TTC549 (cell line): ENCODE measurements around the gene TTC9C.
A peak's percentile ranks its signal among the peaks of the same experiment; 100 is the strongest.
"Not testable (repeated sequence)": the region's sequence is repeated elsewhere in the genome, so short reads cannot be mapped to it uniquely, and the experiment has no call there.

Experiments
- FAIRE-seq: peaks from 2 replicates; lab custom pipeline; 2012; peaks lifted over from hg19 to GRCh38; lab: Jason Lieb, UNC

The TTC9C gene

DNA sequence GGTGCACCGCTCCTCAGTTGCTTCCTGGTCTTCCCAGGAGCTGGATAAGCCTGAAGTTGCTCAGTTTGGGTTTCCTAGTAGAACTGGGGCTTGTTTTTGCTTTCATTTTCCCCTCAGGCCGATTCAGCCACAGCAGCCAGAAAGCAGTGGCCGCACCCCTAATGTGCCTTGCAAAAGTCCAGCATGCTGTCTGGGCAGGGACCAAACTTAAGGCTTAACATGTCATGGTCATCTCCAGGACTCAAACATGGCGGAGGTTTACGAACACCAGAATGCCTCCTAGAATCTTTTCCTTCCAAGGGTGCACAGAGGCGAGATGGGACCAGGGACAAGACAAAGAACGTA, 18.3 kb upstream of the TTC9C start:
- FAIRE-seq = no peak

DNA sequence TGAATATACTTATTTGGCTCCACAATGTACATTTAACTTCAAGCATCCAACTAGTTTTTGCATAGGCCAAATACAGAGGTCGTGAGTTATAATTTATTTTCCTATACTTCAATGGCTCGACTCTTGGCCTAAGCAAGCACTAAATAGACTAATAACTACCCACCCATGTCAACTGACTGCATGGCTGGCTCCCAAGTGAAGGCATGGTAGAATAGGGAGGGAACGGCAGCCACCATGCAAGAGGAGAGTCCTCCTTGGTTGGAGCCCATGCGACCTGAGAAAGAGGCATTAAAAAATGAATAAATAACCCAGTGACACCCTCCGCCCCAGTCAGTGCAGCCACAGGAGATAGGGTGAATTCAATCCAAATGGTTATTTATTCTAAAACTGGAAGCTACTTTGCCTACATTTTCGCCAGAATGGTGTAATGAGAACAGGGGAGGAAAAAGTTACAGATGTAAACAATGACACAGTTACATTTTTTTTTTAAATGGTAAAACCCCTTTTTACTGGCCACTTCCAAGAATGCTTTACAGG, 15.9 kb upstream of the TTC9C start:
- FAIRE-seq = no peak

DNA sequence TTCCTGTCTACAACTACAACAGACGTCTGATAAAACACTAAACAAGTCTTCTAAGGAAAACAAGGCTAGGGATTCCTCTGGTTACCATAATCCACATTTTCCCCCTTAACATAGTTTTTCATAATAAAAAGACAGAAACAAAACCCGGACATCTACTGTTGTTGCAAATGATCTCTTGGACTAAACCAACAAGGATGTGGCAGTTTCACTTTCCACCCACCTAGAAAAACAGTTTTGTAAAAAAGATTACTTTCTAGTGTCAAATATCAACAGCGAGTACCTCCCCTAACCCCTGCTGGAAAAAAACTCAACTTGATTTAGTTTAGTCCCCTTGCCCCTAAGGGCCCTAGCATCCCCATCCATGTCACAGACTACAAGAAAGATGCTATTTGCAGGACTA, 15.4 kb upstream of the TTC9C start:
- no peak for FAIRE-seq

DNA sequence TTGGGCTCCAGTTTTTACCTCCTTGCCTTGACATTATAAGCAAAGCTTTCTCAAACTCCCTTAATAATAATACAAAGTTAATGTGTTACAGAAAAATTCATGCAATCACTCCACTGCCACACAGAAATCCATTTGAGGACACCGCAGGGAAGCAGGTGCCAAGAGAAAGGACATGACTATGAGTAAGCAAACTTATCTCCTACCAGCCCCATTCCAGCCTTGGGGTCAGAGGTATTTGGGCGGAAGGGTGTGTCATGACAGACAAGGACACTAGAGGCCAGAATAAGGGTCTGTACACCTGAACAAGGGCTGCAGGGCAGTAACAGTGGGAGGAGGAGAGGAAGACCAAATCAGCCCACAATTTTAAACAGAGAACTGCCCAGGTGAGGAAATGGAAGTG, 14.9 kb upstream of the TTC9C start:
- FAIRE-seq = no peak

DNA sequence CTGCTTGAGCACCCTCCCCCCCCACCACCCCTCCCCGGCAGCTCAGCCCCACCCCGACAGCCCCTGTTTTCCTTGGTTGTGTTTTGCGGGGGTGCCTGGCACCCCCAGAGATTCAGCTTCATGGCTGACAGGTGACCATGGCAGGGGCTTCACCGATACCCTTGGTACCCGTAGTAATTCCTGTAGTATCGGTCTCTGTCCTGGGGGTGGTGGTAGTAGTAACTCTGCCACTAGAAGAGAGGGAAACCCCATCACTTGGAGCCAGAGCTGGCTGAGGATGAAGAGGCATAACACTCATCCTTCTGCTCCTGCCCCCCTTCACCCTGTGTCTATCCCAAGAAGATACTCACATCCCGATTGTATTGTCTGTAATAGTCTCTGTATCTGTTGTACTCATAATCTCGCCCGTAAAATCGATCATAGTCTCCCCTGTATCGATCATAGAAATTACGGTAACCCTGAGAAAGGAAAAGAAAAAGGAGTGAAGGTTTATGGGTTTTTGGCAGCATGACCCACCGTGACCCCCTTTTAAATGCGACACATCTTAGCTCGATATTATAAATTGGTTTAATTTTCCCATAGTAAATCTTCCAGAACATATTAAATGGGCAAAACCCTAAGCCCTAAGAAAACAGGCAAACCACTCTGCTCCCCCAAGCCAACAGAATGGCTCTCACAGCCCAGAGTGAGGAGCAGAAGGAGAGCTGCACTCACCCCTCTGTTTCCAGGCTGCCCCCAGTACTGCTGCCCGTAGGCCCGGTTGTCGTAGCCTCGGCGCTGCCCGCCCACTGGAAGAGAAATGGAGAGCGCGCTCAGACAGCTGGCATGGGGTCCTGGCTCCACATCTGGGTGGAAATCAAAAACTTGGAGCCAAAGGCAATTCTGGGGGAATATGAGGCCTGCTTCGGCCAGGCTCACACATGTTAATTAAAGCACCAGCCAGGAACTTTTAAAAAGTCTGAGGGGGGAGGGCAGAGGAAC, 12.8 kb upstream of the TTC9C start:
- no peak for FAIRE-seq

DNA sequence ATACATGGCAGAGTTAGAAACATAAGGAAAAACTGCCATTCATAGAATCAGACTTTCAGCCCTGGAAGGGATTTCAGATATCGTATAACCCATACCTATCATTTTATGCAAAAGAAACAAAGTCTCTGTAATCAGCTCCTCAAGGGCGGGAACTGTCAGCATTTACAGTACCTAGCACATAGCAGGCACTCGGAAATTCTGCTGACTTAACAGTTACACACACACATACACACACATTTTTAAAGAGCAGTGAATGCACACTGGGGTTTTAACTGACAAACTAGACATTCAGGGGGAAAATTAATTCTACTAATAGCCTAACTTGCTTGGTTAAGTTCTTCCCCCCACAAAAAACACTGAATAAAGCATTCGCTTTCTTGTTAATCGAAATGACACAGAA, 12.1 kb upstream of the TTC9C start:
- FAIRE-seq = no peak

DNA sequence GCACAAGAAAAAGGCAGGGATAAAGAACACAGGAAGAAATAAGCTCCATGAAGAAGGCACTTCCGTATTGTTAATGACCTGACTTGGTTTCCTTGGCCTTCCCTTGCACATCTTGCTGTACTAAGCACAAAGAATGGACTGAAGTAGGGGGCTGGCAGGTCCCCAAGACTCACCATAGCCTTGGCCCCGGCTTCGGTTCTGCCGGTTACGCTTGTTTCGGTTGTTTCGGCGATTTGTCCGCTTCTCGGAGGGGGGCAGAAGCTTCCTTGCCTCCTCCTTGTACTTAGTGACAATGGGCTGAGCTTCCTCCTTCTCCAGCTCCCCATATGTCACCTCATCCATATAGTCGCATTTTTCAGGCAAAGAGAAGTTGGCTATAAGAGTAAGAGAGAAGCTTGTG, 11.5 kb upstream of the TTC9C start:
- FAIRE-seq = no peak

DNA sequence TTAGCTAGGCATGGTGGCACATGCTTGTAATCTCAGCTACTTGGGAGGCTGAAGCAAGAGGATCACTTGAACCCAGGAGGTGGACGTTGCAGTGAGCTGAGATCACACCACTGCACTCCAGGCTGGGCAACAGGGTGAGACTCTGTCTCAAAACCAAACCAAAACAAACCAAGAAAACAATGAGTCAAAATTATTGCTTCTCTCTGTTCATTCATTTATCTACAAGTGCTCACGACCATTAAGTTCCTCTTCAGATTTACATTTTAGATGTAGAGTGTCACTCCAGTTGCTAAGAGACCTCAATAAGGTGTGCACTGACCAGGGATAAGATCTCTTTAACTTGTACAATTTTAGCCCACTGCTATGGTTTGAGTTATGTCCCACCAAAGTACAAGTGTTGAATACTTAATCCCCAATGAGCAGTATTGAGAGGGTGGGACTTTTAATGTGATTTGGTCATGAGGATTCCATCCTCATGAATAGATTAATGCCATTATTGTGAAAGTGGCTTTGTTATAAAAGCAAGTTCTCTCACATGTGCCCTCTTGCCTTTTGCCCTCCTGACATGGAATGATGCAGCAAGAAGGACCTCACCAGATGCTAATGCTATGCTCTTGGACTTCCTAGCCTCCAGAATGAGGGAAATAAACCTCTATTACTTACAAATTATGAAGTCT, 8.8 kb upstream of the TTC9C start:
- no peak for FAIRE-seq

DNA sequence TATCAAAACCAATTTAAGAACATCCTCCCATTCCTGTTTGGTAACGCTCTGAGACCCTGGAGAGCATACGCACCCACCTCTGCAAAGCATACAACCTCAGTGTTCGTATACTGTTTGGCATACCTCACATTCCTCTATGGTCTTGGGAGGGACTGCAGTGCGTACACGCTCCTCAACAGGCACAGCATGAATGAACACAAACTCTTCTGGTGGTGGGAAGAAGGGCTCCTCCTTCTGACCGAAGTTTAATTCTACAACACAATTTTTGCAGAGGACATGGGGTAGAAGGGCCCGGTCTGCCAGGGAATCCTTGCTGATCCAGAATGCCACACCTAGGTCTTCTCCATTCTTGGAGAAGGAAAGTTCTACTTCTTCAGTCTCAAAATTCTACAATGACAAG, 6.3 kb upstream of the TTC9C start:
- FAIRE-seq = no peak

DNA sequence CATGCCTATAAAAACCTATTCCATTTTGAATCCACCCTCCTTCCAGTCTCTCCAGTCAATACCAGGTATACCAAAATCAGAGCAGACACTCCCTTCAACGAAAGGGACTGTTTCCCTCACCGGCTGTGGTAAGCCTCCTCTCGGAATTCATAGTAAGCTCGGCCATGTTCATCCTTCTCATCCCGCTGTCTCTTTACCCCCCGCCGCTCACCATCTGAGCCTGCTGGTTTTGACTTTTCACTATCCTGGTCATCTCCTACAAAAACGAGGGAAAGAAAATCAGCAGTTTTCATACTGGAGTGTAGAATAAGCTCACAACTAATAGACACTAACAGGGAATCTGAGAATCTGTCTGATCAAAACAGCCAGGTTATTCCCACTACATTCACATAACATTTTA, 4.1 kb upstream of the TTC9C start:
- no peak for FAIRE-seq

DNA sequence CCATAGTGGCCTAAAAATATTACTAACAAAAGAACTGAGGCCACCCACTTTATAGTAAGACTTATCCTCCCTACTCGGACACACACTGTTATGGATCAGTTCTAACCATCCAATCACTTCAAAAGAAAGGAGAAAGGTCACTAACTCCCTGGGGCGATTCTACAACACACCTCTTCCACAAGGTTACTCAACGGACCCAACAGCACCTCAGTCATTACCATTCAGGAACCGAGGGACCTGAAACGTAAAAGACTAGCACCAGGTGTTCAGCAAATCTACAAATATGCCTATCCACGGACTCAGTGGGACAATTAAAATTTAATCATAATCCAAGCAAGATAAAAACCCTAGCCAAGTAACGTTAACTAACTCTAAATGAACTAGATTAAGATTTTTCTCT, 2.6 kb upstream of the TTC9C start:
- FAIRE-seq = no peak

DNA sequence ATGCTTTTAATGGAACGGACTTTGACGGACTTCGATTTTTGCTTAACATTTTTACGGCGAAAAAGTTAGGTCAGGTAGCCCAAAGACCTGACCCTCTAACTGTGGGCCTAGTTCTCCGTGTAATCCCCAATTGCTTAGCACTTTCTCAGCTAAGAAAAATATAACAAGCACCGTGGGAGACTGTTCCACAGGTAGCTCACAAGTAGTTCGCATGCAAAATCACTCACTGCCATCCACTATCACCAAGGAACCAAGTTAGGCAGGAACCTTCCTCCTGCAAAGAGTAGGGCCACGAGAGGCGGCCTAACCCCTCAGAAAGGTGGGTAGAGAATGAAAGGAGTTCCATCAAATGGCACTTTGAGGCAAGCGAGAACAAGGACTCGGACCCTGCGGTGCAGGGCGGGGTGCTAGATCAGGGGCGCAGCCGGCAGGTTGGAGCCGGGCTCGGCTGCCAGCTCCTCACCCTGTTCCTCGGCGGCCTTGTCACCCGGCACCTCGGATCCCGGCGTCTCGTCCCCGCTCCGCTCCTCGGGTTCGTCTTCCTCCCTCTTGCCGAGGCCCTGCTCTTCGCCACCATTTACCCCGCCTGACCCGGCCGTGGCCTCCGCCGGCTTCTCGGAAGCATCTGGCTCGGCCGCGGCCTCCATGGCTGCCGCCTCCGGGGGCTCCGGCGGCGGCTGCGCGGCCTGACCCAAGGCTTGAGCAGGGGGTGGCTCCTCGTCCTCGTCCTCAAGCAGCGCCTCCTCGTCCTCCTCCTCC, 2.0 kb upstream of the TTC9C start:
- FAIRE-seq = no peak

DNA sequence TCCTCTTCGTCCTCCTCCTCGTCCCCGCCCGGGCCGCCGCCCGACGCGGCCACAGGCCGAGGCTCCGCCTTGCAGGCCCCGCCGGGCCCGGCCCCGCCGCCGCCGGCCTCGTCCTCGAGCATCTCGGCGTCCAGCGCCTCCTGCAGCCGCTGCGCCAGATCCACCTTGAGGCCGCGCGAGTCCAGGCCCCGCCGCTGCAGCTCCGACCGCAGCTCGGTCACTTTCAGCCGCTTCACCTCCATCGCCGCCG, 1.4 kb upstream of the TTC9C start:
- FAIRE-seq = no peak

DNA sequence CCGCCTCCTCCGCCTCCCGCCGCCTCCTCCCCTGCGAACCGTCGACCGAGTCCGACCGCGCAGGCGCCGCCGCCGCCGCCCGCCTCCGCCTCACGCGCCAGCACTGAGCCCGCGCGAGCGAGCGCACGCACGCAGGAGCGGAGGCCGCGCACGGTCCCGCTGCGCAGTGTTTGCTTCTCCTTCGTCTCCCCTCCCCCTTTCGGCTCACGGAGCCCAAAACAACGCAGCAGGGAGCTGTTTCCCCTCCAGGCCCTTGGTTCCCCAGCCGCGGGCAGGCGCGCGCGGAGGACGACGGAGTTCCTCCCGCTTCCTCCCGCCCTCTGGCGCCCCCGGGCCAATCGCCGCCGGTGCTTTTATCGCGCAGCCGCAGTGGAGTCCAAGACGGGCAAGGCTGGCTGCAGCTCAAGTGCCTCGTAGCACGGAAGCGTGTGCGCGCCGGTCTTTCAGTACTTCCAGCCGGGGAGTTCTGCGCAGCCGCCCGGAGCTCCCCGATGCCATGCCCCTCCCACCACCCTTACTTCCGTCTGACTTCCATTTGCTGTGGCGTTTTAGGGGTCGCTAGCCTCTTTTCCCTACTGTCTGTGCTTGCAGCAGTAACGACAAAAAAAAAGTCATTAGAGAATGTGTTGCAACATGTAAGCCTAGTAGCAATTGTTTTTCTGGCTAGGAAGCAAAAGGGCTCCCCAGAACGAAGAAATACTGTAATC, 968 bp upstream of the TTC9C start, which contains the start of gene HNRNPUL2:
Gene HNRNPUL2, minus strand, starts transcription at position 293 of the 707 bp plus-strand sequence. CDS start 301 bp downstream, outside the sequence.
- peak; percentile 62 for FAIRE-seq

DNA sequence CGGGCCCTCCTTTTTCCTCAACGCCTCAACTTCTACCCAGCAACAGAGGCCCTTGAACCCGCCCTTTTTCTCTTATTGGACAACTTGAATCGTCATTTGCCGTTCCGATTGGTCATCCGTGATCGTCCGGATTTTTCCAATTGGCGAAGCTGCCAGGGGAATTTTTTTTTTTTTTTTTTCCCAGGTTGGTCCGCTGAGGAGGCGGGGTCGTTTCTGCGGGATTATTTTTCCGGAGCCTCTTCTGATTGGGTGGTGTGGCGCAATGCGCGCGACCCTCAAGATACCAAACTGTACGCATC, 465 bp upstream of the TTC9C start:
- peak; percentile 92 for FAIRE-seq

DNA sequence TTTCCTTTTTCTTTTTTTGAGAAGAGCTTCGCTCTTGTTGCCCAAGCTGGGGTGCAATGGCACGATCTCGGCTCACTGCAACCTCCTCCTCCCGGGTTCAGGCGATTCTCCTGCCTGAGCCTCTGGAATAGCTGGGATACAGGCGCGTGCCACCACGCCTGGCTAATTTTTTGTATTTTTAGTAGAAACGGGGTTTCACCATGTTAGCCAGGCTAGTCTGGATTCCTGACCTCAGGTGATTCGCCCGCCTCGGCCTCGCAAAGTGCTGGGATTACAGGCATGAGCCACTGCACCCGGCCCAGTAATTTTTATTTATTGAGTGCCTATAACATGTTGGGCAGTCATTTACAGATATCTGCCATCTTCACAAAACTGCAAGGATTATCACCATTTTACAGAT, 1.8 kb downstream of the TTC9C start:
- FAIRE-seq = not testable (repeated sequence)

DNA sequence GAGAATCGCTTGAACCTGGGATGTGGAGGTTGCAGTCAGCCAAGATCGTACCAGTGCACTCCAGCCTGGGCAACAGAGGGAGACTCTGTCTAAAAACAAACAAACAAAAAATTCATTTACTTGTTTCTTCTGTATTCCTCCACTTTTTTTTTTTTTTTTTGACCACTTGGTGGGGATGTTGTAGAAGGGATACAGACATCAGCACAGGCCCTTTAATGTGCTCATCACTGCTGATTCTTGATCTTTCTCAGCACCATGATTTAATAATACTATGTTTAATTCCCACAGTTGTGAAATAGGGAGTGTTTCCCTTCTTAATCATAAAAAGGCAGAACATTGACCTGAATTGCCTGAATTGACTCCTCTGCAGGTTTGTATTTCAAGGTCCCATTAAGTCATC, 4.5 kb downstream of the TTC9C start:
- FAIRE-seq = no peak

DNA sequence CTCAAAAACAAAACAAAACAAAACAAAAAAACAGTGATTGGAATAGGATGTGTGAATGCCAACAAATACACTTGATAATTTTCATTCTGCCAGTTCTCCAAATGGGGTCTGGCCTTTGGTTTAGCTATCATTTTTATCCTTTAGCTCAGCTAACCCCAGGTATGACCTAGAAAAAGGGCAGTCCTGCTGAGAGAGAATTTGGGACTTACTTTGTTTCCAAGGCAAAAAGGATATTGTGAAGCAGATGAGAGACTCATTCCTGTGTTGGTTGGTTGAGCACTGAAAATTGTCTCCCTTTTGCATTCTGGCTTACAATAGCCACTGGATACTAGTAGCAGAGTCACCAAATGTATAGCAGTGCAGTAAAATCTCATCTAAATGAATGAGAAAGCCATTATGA, 8.9 kb downstream of the TTC9C start:
- FAIRE-seq = no peak

DNA sequence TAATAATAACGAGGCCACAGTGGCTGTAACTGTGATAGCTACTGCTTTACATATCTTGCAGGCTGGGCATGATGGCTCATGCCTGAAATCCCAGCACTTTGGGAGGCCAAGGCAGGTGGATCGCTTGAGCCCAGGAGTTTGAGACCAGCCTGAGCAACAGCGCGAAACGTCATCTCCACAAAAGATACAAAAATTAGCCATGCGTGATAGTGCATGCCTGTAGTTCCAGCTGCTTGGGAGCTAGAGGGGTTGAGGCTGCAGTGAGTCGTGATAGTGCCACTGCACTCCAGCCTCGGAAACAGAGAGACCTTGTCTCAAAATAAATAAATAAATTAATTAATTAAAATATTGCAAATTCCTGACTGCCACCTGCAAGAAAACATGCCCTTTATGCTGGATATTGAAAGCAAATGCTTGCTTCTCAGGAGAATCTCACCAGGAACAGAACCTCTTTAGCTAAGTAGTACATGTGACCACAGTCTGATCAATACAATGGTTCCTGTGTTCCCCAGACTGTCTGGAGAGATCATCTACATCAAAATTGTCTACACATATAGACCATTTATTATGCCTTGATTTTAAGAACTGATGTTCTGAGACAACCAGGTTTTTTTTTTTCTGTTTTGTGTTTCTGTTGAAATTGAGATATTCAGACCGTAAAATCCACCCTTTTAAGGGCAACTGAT, 19.3 kb downstream of the TTC9C start:
- no peak for FAIRE-seq

DNA sequence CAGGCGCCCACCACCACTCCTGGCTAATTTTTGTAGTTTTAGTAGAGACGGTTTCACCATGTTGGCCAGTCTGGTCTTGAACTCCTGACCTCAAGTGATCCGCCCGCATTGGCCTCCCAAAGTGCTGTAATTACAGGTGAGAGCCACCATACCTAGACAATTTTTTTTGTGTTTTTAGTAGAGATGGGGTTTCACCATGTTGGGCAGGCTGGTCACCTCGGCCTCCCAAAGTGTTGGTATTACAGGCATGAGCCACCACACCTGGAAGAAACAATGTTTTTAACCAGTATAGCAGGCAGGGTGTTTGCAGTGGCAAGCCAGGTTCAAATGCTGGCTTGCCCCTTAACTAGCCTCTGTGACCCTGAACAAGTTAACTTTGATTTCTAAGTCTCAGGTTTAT, 21.6 kb downstream of the TTC9C start:
- FAIRE-seq = not testable (repeated sequence)

DNA sequence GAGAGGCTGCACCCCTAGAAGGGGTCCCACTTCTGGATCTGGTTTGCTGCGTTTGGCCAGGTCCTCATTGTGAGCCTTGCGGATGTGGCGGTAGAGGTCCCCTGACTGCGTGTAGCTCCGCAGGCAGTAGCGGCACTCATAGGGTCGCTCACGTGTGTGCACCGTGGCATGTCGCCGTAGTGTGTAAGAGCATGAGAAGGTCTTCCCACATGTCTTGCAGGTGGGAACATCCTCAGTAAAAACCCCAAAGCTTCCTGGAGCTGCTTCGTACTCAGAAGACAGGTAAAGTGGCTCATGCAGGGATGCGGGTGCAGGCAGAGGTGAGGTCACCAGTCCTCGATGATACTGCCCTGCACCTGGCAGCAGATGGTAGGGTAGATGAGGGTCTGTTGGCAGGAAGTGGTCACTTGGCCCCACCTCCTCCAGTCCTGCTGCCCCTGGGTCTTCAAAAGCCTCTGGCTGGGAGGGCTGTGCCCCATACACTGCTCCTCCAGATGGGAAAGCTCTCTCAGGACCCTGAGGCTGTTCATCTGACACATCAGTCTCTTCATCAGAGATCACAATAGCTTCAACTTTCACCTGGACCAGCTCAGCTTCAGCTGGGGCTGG, 24.0 kb downstream of the TTC9C start:
- FAIRE-seq = no peak
